PC-9 (cell line): ENCODE data around the gene NATD1. TPM values are rescaled to one million over a fixed set of nuclear protein-coding genes. Genes with fewer than 3 reads are reported as not detected.

ENCODE experiments used
- BruUV-seq: library from RNA; stranded (reverse); fragments of 400-500 nt; replicated peaks from 2 replicates; lab custom pipeline; 2021; lab: Mats Ljungman, UMichigan
- CTCF ChIA-PET: fragments of 300-600 bp; sonication (Branson Sonifier 250); formaldehyde crosslinking; loops from one replicate; lab custom pipeline; 2022; ENCODE audit warnings: antibody characterized with exemption; lab: Charles Lee
- POLR2A ChIA-PET: fragments of 300-600 bp; sonication (Branson Sonifier 250); formaldehyde crosslinking; loops from one replicate; lab custom pipeline; 2022; ENCODE audit warnings: antibody characterized with exemption; ENCODE audit not compliant: unreplicated experiment; lab: Charles Lee
- DNase-seq, 2 experiments: peaks; one replicate each; pipeline versions ENCODE4 v3.0.0 to v3.0.0-alpha.2; 2015 to 2022; ENCODE audit warnings: mixed read lengths in 1 of 2
- H2AFZ ChIP-seq: fragments of 200-600 bp; sonication (generic); 2 replicates; pipeline ENCODE4 v1.8.1; 2017; ENCODE audit warnings: antibody characterized with exemption
- H3F3A ChIP-seq: fragments of 200-600 bp; sonication (generic); 2 replicates; pipeline ENCODE4 v1.8.1; 2017; ENCODE audit warnings: antibody characterized with exemption, mild to moderate bottlenecking, low read depth; ENCODE audit not compliant: insufficient read depth
- H3K27ac ChIP-seq: fragments of 200-600 bp; sonication (generic); 2 replicates; pipeline ENCODE4 v1.6.1; 2016; ENCODE audit warnings: mixed run types
- H3K27me3 ChIP-seq: fragments of 200-600 bp; sonication (generic); 2 replicates; pipeline ENCODE4 v1.6.1; 2016; ENCODE audit warnings: low read depth, mixed run types; ENCODE audit not compliant: insufficient read depth
- H3K36me3 ChIP-seq: fragments of 200-600 bp; sonication (generic); 2 replicates; pipeline ENCODE4 v1.6.1; 2016; ENCODE audit warnings: low read depth, mixed run types
- H3K4me1 ChIP-seq: fragments of 200-600 bp; sonication (generic); replicated peaks from 2 replicates; pipeline ENCODE4 v1.6.1; 2016; ENCODE audit warnings: mixed run types; ENCODE audit not compliant: insufficient read depth
- H3K4me2 ChIP-seq: fragments of 200-600 bp; sonication (generic); 2 replicates; pipeline ENCODE4 v1.6.1; 2017; ENCODE audit warnings: mixed run types
- H3K4me3 ChIP-seq: fragments of 200-600 bp; sonication (generic); 2 replicates; pipeline ENCODE4 v1.6.1; 2016; ENCODE audit warnings: mixed run types
- H3K79me2 ChIP-seq: fragments of 200-600 bp; sonication (generic); 2 replicates; pipeline ENCODE4 v1.6.1; 2017; ENCODE audit warnings: low read depth, mixed run types
- H3K9me2 ChIP-seq: fragments of 200-600 bp; sonication (generic); 2 replicates; pipeline ENCODE4 v1.8.1; 2017; ENCODE audit warnings: mild to moderate bottlenecking; ENCODE audit not compliant: insufficient read depth
- H3K9me3 ChIP-seq: fragments of 200-600 bp; sonication (generic); 2 replicates; pipeline ENCODE4 v1.8.1; 2016; ENCODE audit warnings: low read depth; ENCODE audit not compliant: insufficient read depth
- H4K20me1 ChIP-seq: fragments of 200-600 bp; sonication (generic); 2 replicates; pipeline ENCODE4 v1.8.1; 2017; ENCODE audit not compliant: insufficient read depth
- EZH2 ChIP-seq: fragments of 200-600 bp; sonication (generic); IDR thresholded peaks from 2 replicates; pipeline ENCODE4 v1.8.0; 2017; ENCODE audit warnings: antibody characterized with exemption, low read depth
- intact Hi-C: fragments of 100-400 bp; cut with micrococcal nuclease; formaldehyde crosslinking; loops from one replicate; pipeline ENCODE4 v1.10.0; 2022; ENCODE audit not compliant: unreplicated experiment
- total RNA-seq: library from RNA; stranded (reverse); gene quantifications from 2 replicates; pipeline ENCODE4 v1.2.3, GENCODE V29; 2021
- TF ChIP-seq, protein P1 (sequence below): fragments of 200-600 bp; sonication (generic); conservative IDR thresholded peaks from 2 replicates; pipeline ENCODE4 v1.6.1; 2017; ENCODE audit warnings: mixed run types, antibody characterized with exemption, mild to moderate bottlenecking, moderate library complexity

The NATD1 gene
- total RNA-seq, 1 experiment from 2014 or later = 5.4 TPM

DNA sequence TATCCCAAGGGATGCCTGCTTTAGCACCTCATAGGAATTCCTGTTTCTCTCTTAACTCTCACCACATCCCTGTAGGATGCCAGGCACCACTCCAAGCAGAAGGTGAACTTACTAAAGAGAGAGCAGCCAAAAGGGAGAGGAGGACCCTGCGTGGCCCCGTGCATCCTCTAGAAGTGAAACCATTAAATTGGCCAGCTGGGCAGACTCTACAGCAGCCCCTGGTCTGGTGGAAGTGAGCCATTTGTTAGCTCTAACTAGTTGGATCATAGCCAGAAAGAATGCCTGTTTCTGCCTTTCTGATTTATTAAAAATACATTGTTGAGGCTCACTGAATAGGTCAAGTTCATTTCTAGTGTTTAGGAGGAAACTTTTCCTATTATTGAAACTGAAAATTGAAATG, 61.5 kb downstream of the NATD1 start:
- Histone ChIP-seq H3K27ac (no peak overlapping the region), H3K36me3 (no peaks in the 10 kb centered on the region), H3K9me3 (no peaks in the 10 kb centered on the region), H3K4me2 (no peak overlapping the region), H2AFZ (no peak overlapping the region), H3K79me2 (no peaks in the 10 kb centered on the region), H3K4me1 (no peaks in the 10 kb centered on the region), H4K20me1 (no peaks in the 10 kb centered on the region), H3F3A (no peaks in the 10 kb centered on the region), H3K4me3 (no peak overlapping the region), H3K9me2 (no peaks in the 10 kb centered on the region), H3K27me3 (no peaks in the 10 kb centered on the region)
- no TSS peak for BruUV-seq
- POLR2A ChIA-PET = no interaction called here
- no peak for DNase-seq
- intact Hi-C loops = no loop called here
- CTCF ChIA-PET = no interaction called here
- TF ChIP-seq, protein P1, sequence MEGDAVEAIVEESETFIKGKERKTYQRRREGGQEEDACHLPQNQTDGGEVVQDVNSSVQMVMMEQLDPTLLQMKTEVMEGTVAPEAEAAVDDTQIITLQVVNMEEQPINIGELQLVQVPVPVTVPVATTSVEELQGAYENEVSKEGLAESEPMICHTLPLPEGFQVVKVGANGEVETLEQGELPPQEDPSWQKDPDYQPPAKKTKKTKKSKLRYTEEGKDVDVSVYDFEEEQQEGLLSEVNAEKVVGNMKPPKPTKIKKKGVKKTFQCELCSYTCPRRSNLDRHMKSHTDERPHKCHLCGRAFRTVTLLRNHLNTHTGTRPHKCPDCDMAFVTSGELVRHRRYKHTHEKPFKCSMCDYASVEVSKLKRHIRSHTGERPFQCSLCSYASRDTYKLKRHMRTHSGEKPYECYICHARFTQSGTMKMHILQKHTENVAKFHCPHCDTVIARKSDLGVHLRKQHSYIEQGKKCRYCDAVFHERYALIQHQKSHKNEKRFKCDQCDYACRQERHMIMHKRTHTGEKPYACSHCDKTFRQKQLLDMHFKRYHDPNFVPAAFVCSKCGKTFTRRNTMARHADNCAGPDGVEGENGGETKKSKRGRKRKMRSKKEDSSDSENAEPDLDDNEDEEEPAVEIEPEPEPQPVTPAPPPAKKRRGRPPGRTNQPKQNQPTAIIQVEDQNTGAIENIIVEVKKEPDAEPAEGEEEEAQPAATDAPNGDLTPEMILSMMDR = no peak
- no peak for TF ChIP-seq EZH2

DNA sequence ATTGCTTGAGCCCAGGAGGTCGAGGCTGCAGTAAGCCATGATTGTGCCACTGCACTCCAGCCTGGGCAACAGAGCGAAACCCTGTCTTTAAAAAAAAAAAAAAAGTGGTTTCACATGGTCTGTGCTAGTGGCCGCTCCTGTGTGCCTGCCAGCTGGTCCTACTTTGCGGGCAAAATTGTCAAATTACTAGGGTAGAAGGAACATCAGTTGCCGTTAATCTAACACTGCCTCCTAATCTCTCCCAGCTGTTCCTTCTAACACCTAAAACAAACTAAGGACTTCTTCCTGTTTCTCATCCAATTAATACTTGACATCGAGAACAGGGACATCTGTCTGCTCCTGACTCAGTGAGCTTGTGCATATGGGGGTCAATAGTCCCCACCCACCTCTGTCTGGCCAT, 63.1 kb downstream of the NATD1 start:
- no peak overlapping the region for H3K4me2 ChIP-seq
- no peak for DNase-seq
- no peaks in the 10 kb centered on the region for H3K9me3 ChIP-seq
- no peak overlapping the region for H2AFZ ChIP-seq
- H3K4me3 ChIP-seq = no peak overlapping the region
- no peak overlapping the region for H3K27ac ChIP-seq
- H3K79me2 ChIP-seq = no peaks in the 10 kb centered on the region
- H3K9me2 ChIP-seq = no peaks in the 10 kb centered on the region
- H3K36me3 ChIP-seq = no peaks in the 10 kb centered on the region
- no TSS peak for BruUV-seq
- ChIA-PET CTCF (no interaction called here), POLR2A (no interaction called here)
- intact Hi-C loops = no loop called here
- no peaks in the 10 kb centered on the region for H4K20me1 ChIP-seq
- H3K27me3 ChIP-seq = no peaks in the 10 kb centered on the region
- no peaks in the 10 kb centered on the region for H3F3A ChIP-seq
- TF ChIP-seq, protein P1 = no peak
- no peak for TF ChIP-seq EZH2
- no peaks in the 10 kb centered on the region for H3K4me1 ChIP-seq

DNA sequence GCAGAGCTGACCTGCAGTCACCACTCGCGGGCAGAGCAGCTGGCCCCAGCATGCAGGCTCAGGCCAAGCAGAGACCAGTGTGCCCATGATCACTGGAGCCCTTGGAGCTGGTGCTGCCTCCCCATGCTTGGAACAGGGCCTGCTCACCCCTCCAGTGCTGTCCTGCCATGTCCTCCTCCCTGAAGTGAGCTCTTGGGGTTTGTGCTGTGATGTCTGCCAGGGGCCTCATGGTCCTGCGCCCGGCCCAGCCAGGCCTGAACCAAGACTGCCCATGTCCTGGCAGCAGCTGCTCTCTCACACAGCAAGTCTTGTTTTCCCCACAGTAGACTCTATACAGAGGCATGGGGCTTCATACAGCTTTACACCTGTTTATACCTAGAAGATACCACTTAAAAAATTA, 63.8 kb downstream of the NATD1 start:
- DNase-seq = no peak
- no peak overlapping the region for H3K27ac ChIP-seq
- TF ChIP-seq EZH2 = no peak
- TF ChIP-seq, protein P1 = no peak
- H3K36me3 ChIP-seq = no peaks in the 10 kb centered on the region
- H4K20me1 ChIP-seq = no peaks in the 10 kb centered on the region
- H2AFZ ChIP-seq = no peak overlapping the region
- intact Hi-C loops = no loop called here
- H3K9me3 ChIP-seq = no peaks in the 10 kb centered on the region
- ChIA-PET CTCF (no interaction called here), POLR2A (no interaction called here)
- H3K79me2 ChIP-seq = no peaks in the 10 kb centered on the region
- no peaks in the 10 kb centered on the region for H3K27me3 ChIP-seq
- H3K4me1 ChIP-seq = no peaks in the 10 kb centered on the region
- H3K4me2 ChIP-seq = no peak overlapping the region
- no TSS peak for BruUV-seq
- no peaks in the 10 kb centered on the region for H3F3A ChIP-seq
- H3K4me3 ChIP-seq = no peak overlapping the region
- no peaks in the 10 kb centered on the region for H3K9me2 ChIP-seq

Other genes starting within 250 kb of the NATD1 start
- 291 and 296 TPM in 2 replicates for gene USP22, start 210.4 kb downstream of the NATD1 start, total RNA-seq
- 27.9 and 30.1 TPM in 2 replicates for gene DHRS7B, start 126.4 kb downstream of the NATD1 start, total RNA-seq
- 34.2 and 37.6 TPM in 2 replicates for gene TMEM11, start 39.2 kb downstream of the NATD1 start, total RNA-seq
- gene MAP2K3, start 31.3 kb upstream of the NATD1 start, total RNA-seq = 89.2 and 98.1 TPM in 2 replicates
- 1.1 and 2.0 TPM in 2 replicates for gene KCNJ12, start 122.9 kb upstream of the NATD1 start, total RNA-seq